ENCODE results near the gene ZNF70.

GRCh38 chr22:23793326-23793725 lies 42.4 kb upstream of the ZNF70 start:
- no peak for TF ChIP-seq ATF2 (CRISPR knock-in tag; IDR thresholded peaks at IDR 0.05)
- no peak for TF ChIP-seq MAX (IDR thresholded peaks at IDR 0.05)
- no peak for TF ChIP-seq PREB (CRISPR knock-in tag; IDR thresholded peaks at IDR 0.05)
- TF ChIP-seq POLR2AphosphoS5 (IDR thresholded peaks at IDR 0.05; ENCODE audit: low read depth, low read length), result no peak
- no peak for TF ChIP-seq SMARCE1 (IDR thresholded peaks at IDR 0.05; ENCODE audit: borderline replicate concordance)
- TF ChIP-seq ZMYM3 (CRISPR knock-in tag; IDR thresholded peaks at IDR 0.05), result no peak
- no peak for TF ChIP-seq CTCF (CRISPR knock-in tag; IDR thresholded peaks at IDR 0.05)
- TF ChIP-seq YY1 (IDR thresholded peaks at IDR 0.05; ENCODE audit: insufficient read depth, insufficient replicate concordance, low read depth, low read length), result no peak
- no peak for TF ChIP-seq CREM (IDR thresholded peaks at IDR 0.05)
- TF ChIP-seq CREM (CRISPR knock-in tag; IDR thresholded peaks at IDR 0.05), result no peak
